ENCODE results near the gene PRPH2. TPM values are rescaled to one million over a fixed set of nuclear protein-coding genes. Genes with fewer than 3 reads are reported as not detected.

Gene PRPH2
- polyA plus RNA-seq, 1 of the 3 experiments (the other 2 are of a cell fraction): not detected

GRCh38 chr6:42688281-42688680, 34.1 kb downstream of the PRPH2 start:
- POLR2A ChIA-PET: no interaction called here
- H3K9ac ChIP-seq: no peak overlapping the region
- peaks cover 56 to 68% of the 10 kb centered on the region in 2 experiments for H3K36me3 ChIP-seq (replicated peaks in 1 of 2; ENCODE audit: control insufficient read depth in 1 of 2, insufficient read depth in 2 of 2, low read length in 1 of 2)
- peaks cover 0 to 8% of the 10 kb centered on the region in 2 experiments for H3K4me1 ChIP-seq (ENCODE audit: control insufficient read depth in 1 of 2, insufficient read depth in 2 of 2, low read depth in 1 of 2, low read length in 1 of 2)
- WGBS (ENCODE audit: low lambda C conversion rate): 88% methylated on average over 3 of the region's 3 CpGs
- H3K27ac ChIP-seq (ENCODE audit: low read depth in 2 of 2, low read length in 1 of 2): no peak overlapping the region
- H3K27me3 ChIP-seq (ENCODE audit: insufficient read depth): no peaks in the 10 kb centered on the region
- no peaks in the 10 kb centered on the region for H3K9me3 ChIP-seq
- CTCF ChIA-PET: interaction anchor here (0.9 to 1.6 kb wide), 4 partner anchors 13 to 121 kb away, joined by 3 to 10 read pairs (median 4); no protein-coding TSS in a partner anchor
- H4K20me1 ChIP-seq (ENCODE audit: insufficient read depth): no peaks in the 10 kb centered on the region
- H3K4me3 ChIP-seq (ENCODE audit: low read depth in 2 of 2, low read length in 1 of 2): no peak overlapping the region
- no peaks in the 10 kb centered on the region for H3K9me2 ChIP-seq
- peaks cover 25% of the 10 kb centered on the region for H3F3A ChIP-seq (replicated peaks; ENCODE audit: insufficient read depth)
- no peak for DNase-seq
- no peak overlapping the region for H3K4me2 ChIP-seq
- TF ChIP-seq IRF3 (IDR thresholded peaks at IDR 0.05; ENCODE audit: low read depth, low read length): no peak
- TF ChIP-seq MAX (IDR thresholded peaks at IDR 0.05; ENCODE audit: low read depth): no peak
- no peak for TF ChIP-seq FOXJ3 (CRISPR knock-in tag; IDR thresholded peaks at IDR 0.05)
- no peak for TF ChIP-seq RFX5 (IDR thresholded peaks at IDR 0.05; ENCODE audit: low read length)
- no peak for TF ChIP-seq RCOR1 (IDR thresholded peaks at IDR 0.05; ENCODE audit: low read length)
- TF ChIP-seq PBX3 (IDR thresholded peaks at IDR 0.05): no peak
- TF ChIP-seq GABPA (IDR thresholded peaks at IDR 0.05; ENCODE audit: low read depth): no peak
- TF ChIP-seq CTCF (IDR thresholded peaks at IDR 0.05): no peak
- no peaks in the 10 kb centered on the region for H3K79me2 ChIP-seq (ENCODE audit: insufficient read depth)
- H2AFZ ChIP-seq (ENCODE audit: low read depth): no peak overlapping the region

- Histone ChIP-seq H4K20me1 (ENCODE audit: insufficient read depth) (no peaks in the 10 kb centered on the region), H3K9me2 (no peaks in the 10 kb centered on the region), H3K27ac (ENCODE audit: low read depth in 2 of 2, low read length in 1 of 2) (no peak overlapping the region), H3K9ac (no peak overlapping the region), H3K4me1 (ENCODE audit: control insufficient read depth in 1 of 2, insufficient read depth in 2 of 2, low read depth in 1 of 2, low read length in 1 of 2) (no peaks in the 10 kb centered on the region), H2AFZ (ENCODE audit: low read depth) (no peak overlapping the region), H3F3A (replicated peaks; ENCODE audit: insufficient read depth) (no peaks in the 10 kb centered on the region), H3K79me2 (ENCODE audit: insufficient read depth) (no peaks in the 10 kb centered on the region), H3K36me3 (replicated peaks in 1 of 2; ENCODE audit: control insufficient read depth in 1 of 2, insufficient read depth in 2 of 2, low read length in 1 of 2) (peaks cover 64 to 89% of the 10 kb centered on the region in 2 experiments), H3K9me3 (no peaks in the 10 kb centered on the region), H3K4me2 (no peak overlapping the region), H3K27me3 (ENCODE audit: insufficient read depth) (no peaks in the 10 kb centered on the region), H3K4me3 (ENCODE audit: low read depth in 2 of 2, low read length in 1 of 2) (no peak overlapping the region)
- WGBS (ENCODE audit: low lambda C conversion rate): 96% methylated on average over 5 of the region's 5 CpGs
- POLR2A ChIA-PET: no interaction called here
- DNase-seq: no peak
- CTCF ChIA-PET: interaction anchor here (0.8 to 1.5 kb wide), 4 partner anchors 18 to 49 kb away, joined by 3 read pairs; no protein-coding TSS in a partner anchor
- TF ChIP-seq USF2 (IDR thresholded peaks at IDR 0.05; ENCODE audit: borderline replicate concordance, low read depth, low read length): no peak
- TF ChIP-seq MAX (IDR thresholded peaks at IDR 0.05; ENCODE audit: low read depth): no peak
- no peak for TF ChIP-seq ZBTB33 (IDR thresholded peaks at IDR 0.05; ENCODE audit: borderline replicate concordance, low read depth)
- no peak for TF ChIP-seq TCF12 (IDR thresholded peaks at IDR 0.05)
- TF ChIP-seq IRF3 (IDR thresholded peaks at IDR 0.05; ENCODE audit: low read depth, low read length): no peak
- no peak for TF ChIP-seq TEAD4 (IDR thresholded peaks at IDR 0.05; ENCODE audit: borderline replicate concordance, insufficient read depth)
- TF ChIP-seq USF1 (IDR thresholded peaks at IDR 0.05; ENCODE audit: borderline replicate concordance, low read depth): no peak
- TF ChIP-seq FOXJ3 (CRISPR knock-in tag; IDR thresholded peaks at IDR 0.05): no peak
These were observed 43.0 kb downstream of the PRPH2 start for GRCh38 chr6:42679358-42679757.

Data from SK-N-SH (cell line).